HG03565 (cell line): ENCODE measurements around the gene POU6F2.
"Not testable (repeated sequence)": the region's sequence is repeated elsewhere in the genome, so short reads cannot be mapped to it uniquely, and the experiment has no call there.

Experiments used
- ATAC-seq: cut with Tn5 transposase; IDR thresholded peaks from one replicate; pipeline ENCODE4 v1.9.1; 2021; ENCODE audit warnings: mild to moderate bottlenecking, moderate library complexity; ENCODE audit not compliant: unreplicated experiment

The POU6F2 gene, protein sequence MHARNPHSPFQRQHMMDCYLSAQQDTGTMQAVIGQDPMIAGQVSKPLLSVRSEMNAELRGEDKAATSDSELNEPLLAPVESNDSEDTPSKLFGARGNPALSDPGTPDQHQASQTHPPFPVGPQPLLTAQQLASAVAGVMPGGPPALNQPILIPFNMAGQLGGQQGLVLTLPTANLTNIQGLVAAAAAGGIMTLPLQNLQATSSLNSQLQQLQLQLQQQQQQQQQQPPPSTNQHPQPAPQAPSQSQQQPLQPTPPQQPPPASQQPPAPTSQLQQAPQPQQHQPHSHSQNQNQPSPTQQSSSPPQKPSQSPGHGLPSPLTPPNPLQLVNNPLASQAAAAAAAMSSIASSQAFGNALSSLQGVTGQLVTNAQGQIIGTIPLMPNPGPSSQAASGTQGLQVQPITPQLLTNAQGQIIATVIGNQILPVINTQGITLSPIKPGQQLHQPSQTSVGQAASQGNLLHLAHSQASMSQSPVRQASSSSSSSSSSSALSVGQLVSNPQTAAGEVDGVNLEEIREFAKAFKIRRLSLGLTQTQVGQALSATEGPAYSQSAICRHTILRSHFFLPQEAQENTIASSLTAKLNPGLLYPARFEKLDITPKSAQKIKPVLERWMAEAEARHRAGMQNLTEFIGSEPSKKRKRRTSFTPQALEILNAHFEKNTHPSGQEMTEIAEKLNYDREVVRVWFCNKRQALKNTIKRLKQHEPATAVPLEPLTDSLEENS

DNA sequence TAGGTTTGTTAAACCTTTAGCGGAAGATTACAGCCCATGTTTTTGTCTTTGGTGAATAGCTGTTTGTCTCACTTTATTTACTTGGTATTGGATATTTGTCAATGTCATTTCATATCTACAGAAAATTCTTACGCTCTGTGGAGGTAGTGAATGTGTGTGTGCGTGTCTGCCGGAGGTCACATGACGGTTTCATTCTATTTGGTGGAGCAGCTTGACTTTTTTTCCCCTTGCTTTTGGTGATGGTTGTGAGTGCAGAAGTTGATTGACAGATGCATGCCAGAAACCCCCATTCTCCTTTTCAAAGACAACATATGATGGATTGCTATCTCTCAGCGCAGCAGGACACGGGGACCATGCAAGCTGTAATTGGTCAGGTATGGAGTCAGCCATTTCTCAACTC is at the start of gene POU6F2:
Gene POU6F2 (plus strand): TSS at position 225 of the 400 bp plus-strand sequence. CDS start 45 bp downstream, at position 270.
- no peak for ATAC-seq

DNA sequence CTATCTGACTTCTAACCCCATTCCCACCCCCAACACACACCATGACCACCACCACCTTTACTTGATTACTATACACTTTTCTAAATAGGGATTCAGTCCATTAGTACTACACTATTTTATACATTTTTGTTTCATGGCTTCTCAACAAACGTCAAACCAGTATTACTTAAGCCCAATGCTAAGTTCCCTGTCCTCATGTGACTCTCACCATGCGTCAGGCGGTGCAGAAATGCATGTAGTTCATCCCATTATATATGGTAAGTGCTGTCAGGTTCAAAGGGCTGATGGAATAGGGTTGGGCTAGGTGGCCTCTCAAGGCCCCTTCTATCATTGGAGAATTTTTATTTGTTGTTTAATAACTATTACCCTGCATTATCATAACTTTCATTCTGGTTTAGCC is 49.2 kb upstream of the POU6F2 start:
- ATAC-seq: no peak

DNA sequence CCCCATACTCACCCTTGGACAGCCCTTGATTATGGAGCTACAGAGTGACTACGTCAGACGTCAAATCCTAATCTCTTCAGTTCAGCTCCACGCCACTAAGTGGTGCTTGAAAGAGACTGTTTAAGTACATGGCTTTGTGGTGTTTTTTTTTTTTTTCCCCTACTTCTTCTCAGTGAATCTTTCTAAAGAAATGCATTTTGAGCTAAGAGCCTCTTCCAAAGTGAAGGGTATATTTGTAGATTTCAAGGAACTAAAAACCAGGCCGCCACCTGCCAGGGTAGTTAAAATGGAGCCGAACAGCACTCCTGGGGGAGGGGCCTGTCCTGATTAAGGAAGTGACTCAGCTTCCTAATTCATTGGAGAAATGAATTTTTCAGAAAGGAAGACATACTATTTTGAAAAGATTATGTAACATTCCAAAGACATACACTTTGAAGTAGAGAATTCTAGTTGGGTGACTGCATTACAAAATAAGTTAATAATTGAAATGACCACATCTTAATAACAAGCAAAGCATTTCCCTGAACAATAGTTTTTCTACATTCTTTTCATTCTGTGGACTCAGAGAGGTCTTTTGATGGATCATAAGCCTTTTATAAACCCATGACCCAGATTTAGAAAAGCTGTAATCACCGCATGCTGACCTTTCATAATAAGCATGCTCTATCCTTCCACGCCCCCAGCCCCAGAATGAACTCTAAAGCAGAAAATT is 48.1 kb upstream of the POU6F2 start:
- no peak for ATAC-seq

DNA sequence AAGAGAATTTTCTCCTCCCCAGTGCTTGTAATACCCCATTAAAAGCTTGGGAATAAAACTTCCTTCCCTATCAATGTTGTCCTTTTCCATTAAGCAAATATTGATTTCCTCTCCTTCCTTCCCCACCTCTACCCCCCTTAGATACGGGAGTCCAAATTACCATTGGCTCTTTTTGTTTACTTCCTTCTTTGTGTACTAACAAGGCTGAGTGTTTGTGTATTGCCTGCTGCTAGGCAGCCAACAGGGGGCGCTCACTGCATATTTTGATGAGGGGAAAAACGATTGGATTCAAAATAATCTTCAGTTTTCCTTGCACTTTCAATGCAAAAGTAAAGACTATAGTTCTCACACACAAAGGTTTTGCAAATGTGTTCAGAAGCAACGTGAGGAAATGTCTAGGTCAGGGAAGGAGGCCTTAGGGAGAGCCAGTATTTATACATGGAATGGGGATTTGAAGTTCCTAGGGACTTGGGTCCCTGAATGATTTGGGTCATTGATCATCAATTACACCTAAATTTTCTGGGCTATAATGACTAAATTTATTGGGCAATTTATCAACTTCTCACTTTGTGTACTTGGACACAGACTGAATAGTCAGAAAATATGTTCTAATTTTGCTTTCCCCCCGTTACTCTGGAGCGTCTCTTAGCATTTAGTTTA is 45.1 kb upstream of the POU6F2 start:
- peak; percentile 77 for ATAC-seq

DNA sequence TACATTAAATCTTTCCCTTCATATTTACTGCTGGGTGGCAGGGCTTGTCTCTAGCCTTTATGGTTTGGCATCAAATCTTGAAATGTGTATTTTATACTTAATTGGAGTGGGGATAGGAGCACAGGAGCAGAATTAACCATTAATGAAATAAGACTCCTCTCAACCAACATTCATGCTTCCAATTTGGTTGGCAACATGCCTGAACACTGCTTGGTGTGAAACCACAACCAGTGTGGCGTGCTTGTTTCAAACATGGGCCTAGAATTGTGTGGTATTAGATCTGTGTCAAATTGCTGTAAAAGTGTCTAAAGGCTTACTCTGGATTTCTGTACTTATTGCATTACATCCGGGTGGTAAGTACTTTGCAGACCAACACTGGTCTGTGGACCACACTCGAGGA is 43.7 kb upstream of the POU6F2 start:
- ATAC-seq: no peak

DNA sequence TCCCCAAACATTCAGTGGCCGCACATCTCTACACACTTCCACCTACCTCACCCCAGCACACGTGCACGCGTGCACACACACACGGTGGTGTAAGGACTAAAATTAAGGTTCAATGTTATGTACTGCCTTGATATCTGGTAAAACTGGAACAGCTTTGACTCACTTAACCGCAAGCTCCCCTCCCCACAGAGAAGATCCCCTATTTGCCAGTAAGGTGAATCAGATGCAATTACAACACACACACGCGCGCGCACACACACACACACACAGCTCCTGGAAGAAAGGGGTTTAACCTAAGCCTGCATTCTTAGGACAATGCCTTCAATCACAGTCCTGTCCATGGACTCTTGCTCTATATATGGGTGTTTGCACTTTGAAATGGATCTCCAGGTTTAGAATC is 43.2 kb upstream of the POU6F2 start:
- no peak for ATAC-seq

DNA sequence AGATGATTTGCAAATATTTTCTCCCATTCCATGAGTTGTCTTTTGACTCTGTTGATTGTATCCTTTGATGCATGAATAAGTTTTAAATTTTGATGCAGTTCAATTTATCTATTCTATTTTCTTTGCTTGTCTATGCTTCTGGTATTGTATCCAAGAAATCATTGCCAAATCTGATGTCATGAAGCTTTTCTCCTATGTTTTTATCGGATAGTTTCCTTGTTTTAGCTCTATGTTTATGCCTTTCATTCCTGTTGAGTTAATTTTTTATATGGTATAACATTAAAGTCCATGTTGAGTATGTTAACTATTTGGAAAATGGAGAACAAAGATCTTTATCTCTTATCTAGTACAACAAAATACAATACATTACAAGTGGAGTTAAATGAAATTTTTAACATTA is 41.1 kb upstream of the POU6F2 start:
- no peak for ATAC-seq

DNA sequence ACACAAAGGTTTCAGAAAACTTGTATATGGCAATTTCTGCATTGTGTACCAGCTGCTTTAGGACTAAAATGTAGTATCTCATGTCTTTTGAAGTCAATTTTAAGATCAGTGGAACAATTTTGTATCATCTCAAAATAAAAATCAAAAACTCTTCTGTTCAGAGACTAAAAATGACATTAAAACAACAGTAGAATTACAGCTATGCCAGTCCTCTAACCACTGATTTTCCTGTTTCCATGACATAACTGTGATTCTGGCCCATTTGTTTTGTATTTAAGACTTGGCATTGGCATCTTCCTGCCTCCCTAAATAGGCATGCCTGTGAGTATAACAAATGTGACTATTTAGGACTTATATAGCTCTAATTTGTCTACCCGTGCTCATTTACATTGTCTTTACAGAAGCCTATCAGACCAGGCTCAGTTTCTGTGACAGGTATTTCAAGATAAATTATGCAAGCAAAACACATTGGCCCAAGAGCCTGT is 39.7 kb upstream of the POU6F2 start:
- no peak for ATAC-seq

DNA sequence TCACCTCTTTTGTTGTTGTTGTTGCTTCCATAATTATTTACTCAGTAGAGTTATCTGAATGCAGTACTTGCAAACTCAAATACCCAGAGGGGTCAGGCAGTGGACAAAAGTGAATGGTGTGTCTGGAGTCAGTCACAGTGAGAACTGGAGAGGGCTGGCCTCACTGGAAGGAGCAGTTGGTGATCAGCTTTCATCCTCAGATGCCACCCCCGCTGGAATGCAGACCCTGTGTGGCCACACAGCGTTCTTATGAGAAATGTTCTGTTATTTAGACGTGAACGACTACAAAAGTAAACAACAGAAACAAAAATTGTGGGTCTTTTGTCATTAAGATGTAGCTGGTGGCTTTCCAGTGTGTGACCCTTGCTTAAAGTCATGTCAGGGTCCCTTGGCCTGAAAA is 39.1 kb upstream of the POU6F2 start:
- no peak for ATAC-seq

DNA sequence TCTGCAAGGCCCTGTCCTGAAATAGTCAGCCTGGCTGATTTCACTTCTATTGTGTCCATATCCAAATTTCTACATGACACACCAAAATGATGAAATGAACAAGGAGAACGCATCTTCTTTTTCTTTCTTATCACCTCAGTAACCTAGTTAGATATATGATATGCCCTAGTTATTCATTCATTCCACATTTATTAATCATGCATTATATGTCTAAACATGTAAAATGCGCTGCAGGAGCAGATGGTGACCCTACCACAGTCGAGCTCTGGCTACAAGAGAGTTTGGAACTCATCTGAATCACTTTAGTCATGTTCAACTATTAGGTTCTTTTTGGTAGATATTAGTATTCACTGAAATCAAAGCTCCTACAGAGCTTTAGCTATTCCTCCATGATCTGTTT is 36.9 kb upstream of the POU6F2 start:
- ATAC-seq: no peak

DNA sequence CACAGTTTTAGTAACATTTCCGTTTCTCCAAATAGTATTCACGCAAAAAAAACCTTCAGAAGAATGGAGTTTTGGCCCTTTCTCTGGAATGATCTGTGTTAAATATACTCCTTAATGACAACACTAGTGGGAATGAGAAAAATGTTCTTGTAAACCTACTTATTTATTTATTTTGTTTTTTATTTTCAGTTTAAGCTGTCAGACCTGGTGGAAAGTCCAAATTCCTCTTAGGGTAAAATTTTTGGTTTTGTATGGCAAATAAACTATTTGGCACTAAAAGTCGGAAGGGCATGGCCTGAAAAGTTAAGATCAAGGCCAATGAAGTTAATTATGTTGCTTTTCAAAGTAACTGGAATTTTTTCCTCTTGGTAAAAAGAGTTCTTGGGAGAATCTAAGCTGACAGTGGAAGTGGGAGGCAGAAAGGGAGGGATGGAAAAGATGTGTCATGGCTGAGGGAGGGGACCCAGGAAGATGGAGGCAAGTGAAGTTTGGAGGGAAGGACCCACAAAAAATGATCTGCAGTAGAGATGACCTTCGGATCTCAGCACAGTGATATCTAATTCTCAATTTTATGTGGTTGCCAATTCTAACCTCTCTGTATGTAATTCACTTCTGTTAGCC is 35.2 kb upstream of the POU6F2 start:
- ATAC-seq: no peak

DNA sequence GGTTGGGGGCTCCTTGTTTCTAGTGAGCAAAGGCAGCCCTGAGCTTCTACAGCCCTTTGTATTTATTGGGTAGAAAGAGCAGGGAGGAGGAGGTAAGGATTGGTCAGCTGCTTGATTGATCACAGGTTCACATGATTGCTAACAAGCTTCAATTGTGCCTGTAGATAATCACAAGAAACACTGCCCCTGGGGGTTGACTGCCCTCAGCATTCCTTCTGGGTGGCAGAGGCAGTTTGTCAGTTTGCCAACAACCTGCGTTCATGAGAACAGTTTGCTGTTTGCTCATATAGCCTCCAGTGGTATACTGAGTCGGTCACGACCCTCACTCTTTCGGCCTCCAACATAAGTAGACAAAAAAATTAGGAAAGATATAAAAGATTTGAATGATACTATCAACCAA is 30.2 kb upstream of the POU6F2 start:
- not testable (repeated sequence) for ATAC-seq

DNA sequence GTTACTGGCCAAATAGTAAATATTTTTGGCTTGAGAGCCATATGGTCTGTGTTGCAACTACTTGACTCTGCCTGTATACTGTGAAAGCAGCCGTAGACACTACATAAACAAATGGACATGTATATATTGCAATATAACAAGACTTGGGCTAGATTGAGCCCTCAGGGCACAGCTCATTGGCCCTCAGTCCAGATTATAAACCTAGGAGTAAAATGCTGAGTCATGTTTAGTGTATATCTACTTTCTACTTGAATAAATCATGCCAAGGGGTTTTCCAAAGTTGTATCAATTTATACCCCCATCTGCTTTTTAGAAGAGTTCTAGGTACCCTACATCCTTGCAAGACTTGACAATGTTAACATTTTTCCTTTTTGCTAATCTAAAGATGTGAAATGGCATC is 27.4 kb upstream of the POU6F2 start:
- ATAC-seq: no peak

DNA sequence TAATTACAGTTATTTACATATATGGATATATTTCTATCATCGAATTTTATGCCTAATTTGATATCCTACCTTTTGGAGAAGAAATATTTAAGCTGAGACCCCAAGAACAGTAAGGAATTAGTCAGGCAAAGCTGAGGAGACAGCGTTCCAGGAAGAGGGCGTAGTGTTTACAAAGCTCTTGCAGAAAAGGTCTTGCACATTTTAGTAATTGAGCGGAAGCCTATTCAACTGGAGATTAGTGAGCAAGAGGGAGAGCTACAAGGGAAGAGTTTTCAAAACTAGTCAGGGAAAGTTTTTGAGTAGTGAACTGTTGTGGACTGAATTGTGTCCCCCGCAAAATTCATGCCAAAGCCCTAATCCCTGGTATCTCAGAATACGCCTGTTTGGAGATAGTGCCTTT is 26.5 kb upstream of the POU6F2 start:
- no peak for ATAC-seq

DNA sequence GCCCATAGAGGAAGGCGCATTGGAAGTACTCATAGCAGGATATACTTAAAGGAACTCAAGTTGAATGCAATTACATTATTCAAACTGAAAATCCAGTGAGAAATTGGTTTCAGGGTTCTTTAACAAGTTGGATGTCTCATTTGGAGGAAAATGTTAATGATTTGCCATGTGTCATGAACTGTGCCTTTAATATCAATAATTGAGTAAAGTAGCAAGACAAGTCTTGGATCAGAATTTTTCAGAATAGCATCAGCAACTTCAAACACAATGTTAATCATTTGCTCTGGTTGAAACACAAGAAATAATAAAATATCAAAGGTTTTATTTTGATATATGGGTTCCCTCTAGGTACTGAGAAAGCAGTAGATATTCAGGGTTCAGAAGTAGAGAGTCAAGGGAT is 24.5 kb upstream of the POU6F2 start:
- no peak for ATAC-seq

DNA sequence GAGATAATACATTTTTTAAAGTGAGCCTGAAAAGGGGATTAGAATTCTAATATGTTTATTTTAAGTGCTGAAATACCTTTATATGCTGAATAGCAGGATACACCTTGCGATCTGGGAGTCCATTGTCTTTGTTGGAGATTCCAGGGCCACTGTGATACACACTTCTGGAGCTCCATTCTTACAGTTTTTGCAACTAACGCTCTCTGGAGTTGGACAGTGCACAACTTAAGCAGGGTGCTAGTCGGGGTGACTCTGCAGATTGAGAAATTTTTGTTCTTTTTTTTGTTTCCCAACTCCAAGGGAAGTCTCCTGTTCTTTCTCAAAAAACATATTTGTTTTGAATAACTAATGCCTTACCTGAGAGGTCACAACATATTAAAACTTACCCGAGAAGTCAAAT is 23.7 kb upstream of the POU6F2 start:
- ATAC-seq: no peak

DNA sequence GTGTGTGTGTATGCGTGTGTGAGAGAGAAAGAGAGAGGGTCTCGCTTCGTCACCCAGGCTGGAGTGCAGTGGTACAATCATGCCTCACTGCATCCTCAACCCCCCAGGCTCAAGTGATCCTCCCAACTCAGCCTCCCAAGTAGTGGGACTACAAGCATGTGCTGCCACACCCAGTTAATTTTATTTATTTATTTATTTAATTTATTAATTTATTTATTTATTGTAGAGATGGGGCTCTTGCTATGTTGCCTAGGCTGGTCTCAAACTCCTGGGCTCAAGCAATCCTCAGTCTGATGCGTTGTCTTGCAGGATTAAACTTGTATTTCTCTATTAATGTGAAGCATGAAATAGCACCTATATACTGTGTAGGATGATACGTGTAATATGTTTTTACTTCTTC is 21.8 kb upstream of the POU6F2 start:
- ATAC-seq: no peak

DNA sequence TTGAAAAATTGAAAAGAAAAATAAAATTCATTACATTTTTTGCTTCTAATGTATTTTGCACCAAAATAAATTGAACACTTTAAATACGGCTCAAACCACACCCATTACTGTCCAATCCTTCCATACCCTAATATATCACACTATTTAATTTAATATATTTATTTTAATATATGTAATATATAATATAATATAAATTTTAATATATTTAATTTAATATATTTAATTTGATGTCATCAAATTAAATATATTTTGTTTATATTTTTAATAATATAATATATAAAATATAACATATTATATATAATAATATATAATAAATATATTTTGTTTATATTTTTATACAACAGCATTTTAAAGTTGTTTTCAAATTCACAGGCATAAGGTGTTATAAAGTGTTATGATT is 15.7 kb upstream of the POU6F2 start:
- no peak for ATAC-seq

DNA sequence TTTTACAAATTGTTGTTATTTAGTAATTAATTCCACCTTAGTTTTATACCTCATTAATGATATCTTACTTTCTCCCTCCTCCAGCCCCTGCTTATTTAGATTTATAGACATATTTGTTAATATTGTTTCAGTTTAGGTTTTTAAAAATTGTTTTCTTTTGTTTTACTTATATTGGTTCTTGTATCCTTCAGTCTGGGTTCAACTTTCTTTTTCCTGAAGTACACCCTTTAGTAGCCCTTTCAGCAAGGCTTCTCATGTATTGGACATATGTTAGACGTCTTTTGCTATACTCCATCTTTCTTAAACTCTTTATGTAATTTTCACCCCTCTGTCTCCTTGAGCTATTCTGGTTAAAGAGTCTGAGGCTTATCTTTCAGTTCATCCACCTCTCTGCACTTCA is 12.8 kb upstream of the POU6F2 start:
- ATAC-seq: no peak

DNA sequence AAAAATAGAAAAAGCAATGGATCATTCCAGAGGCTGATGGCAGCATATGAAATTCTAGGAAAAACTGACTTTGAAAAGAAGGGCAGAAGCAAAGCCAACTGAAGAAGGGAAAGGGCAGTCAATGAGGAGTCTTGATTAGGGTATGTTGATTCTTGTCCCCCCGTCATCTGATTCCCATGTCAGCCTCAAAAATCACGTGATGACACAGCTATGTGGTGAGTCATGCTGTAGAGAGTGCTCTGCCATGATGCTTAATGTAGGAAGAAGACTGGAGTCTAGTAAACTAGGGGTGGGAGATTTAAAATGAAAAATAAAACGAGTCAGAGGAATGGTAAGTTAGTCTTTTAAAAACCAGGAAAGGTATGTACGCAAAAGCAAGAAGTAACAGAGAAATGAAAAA is 3.9 kb upstream of the POU6F2 start:
- no peak for ATAC-seq

DNA sequence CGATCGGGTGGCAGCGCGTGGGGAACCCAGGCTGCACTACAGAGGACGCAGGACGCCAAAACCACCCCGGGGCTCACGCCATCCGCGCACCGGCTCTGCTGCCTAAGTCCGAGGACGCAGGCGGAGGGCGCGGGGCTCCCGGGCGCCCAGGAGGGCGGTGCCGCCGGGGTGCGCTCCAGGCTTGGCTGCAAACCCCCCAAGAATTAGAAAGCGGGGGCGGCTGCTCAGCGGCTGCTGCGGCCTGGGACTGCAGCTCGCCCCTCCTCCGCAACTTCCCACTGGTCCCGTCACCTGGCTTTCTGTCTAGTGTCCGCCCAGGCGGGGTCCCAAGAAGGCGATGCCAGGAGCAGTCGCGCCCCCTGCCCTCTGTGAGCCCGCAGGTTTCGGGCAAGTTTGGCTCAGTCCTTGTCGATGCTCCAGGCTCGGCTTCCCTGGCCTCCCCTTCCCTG is 1.7 kb upstream of the POU6F2 start:
- ATAC-seq: no peak
